Panc1 (cell line): Measurements from ENCODE around the gene PRIMPOL. TPM values are rescaled to one million over a fixed set of nuclear protein-coding genes. Genes with fewer than 3 reads are reported as not detected.

Experiments used
- ATAC-seq: fragments of 200-7000 bp; cut with Tn5 transposase; 2 replicates; pipeline ENCODE4 v1.9.1; 2020; ENCODE audit warnings: mild to moderate bottlenecking, moderate library complexity
- BruUV-seq: library from RNA; stranded (reverse); fragments of 400-500 nt; replicated peaks from 2 replicates; lab custom pipeline; 2021; lab: Mats Ljungman, UMichigan
- CTCF ChIA-PET: fragments of 300-600 bp; sonication (Branson Sonifier 250); formaldehyde crosslinking; loops from one replicate; lab custom pipeline; 2022; ENCODE audit warnings: antibody characterized with exemption; lab: Charles Lee
- POLR2A ChIA-PET: fragments of 300-600 bp; sonication (Branson Sonifier 250); formaldehyde crosslinking; loops from one replicate; lab custom pipeline; 2022; ENCODE audit warnings: antibody characterized with exemption; lab: Charles Lee
- DNase-seq: peaks from one replicate; pipeline ENCODE4 v3.0.0-alpha.2; 2010; ENCODE audit warnings: low read depth, low spot score
- H3K27ac ChIP-seq: 2 replicates; pipeline ENCODE4 v1.5.1; 2011; ENCODE audit warnings: mild to moderate bottlenecking, low read length, inconsistent platforms
- H3K27me3 ChIP-seq: fragments of 200-500 bp; sonication (Bioruptor generic); 2 replicates; pipeline ENCODE4 v1.6.0; 2014; ENCODE audit warnings: low read length, inconsistent platforms; ENCODE audit not compliant: control insufficient read depth, insufficient read depth
- H3K36me3 ChIP-seq: fragments of 200-500 bp; sonication (Bioruptor generic); 2 replicates; pipeline ENCODE4 v1.5.1; 2014; ENCODE audit warnings: inconsistent platforms, mild to moderate bottlenecking, low read length, moderate library complexity; ENCODE audit not compliant: control insufficient read depth, insufficient read depth
- H3K4me1 ChIP-seq: 2 replicates; pipeline ENCODE4 v1.5.1; 2011; ENCODE audit warnings: inconsistent platforms, mild to moderate bottlenecking, low read length, moderate library complexity; ENCODE audit not compliant: control insufficient read depth, insufficient read depth
- H3K4me3 ChIP-seq, 2 experiments: 2 replicates each; pipeline ENCODE4 v1.5.1; 2011 to 2012; ENCODE audit warnings: low read depth in 2 of 2, low read length in 2 of 2, mild to moderate bottlenecking in 2 of 2, inconsistent platforms in 1 of 2, moderate library complexity in 1 of 2
- H3K9me3 ChIP-seq: fragments of 200-500 bp; sonication (Bioruptor generic); 2 replicates; pipeline ENCODE4 v1.5.1; 2014; ENCODE audit warnings: low read depth, mild to moderate bottlenecking, inconsistent platforms, low read length, moderate library complexity; ENCODE audit not compliant: control insufficient read depth, insufficient read depth
- CTCF ChIP-seq: fragments of 450-650 bp; IDR thresholded peaks from 2 replicates; pipeline ENCODE4 v1.5.1; 2017; ENCODE audit warnings: mild to moderate bottlenecking
- POLR2AphosphoS5 ChIP-seq: IDR thresholded peaks from 2 replicates; pipeline ENCODE4 v1.6.1; 2012; ENCODE audit warnings: mild to moderate bottlenecking, low read depth, low read length, moderate library complexity
- REST ChIP-seq, 2 experiments: IDR thresholded peaks; 2 replicates each; pipeline ENCODE4 v1.6.1; 2011 to 2012; ENCODE audit warnings: low read depth in 2 of 2, control low read depth in 1 of 2, low read length in 1 of 2, mild to moderate bottlenecking in 1 of 2, moderate library complexity in 1 of 2; ENCODE audit not compliant: insufficient read depth in 1 of 2
- SIN3A ChIP-seq: IDR thresholded peaks from 2 replicates; pipeline ENCODE4 v1.6.1; 2012; ENCODE audit warnings: low read depth, mild to moderate bottlenecking, low read length, moderate library complexity, borderline replicate concordance; ENCODE audit not compliant: insufficient read depth
- TCF7L2 ChIP-seq: IDR thresholded peaks from 2 replicates; pipeline ENCODE4 v1.6.1; 2011; ENCODE audit warnings: mild to moderate bottlenecking, low read depth, low read length, inconsistent platforms
- in situ Hi-C: cut with HindIII; loops from 2 replicates; pipeline ENCODE4 v1.10.0; 2016; ENCODE audit warnings: low sequenced_read_pairs, low pct_unique_long_range_greater_than_20kb
- intact Hi-C: fragments of 100-400 bp; cut with micrococcal nuclease; formaldehyde crosslinking; loops from one replicate; pipeline ENCODE4 v1.10.0; 2022; ENCODE audit not compliant: unreplicated experiment
- total RNA-seq: library from RNA; stranded (reverse); gene quantifications from one replicate; pipeline ENCODE4 v1.2.1, GENCODE V29; 2021; ENCODE audit not compliant: unreplicated experiment

Gene PRIMPOL
- total RNA-seq, 1 experiment from 2014 or later = 11.7 TPM

DNA sequence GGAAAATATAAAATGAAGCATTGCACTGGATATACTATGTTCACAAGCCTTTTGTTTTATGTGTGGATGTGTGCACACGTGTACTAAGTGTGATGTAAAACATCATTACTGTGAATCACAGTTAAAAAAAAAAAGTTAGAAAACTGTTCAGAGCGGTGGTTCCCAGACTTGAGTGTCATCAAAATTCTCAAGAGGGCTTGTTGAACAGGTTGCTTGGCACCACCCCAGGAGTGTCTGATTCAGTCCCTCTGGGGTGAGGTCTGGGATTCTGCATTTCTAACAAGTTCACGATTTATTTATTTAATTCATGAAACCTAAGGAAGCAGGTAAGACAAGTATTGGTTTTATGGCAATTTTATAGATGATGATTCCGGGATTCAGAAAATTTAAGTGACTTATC, 82.6 kb downstream of the PRIMPOL start:
- no peaks in the 10 kb centered on the region for H3K27me3 ChIP-seq
- POLR2A ChIA-PET = interaction anchor here (0.6 kb wide), 1 partner anchor 258 kb away, joined by 5 read pairs; the partner anchor contains the start of gene IRF2
- in situ Hi-C loops (no loop called here), intact Hi-C loops (no loop called here)
- H3K36me3 ChIP-seq = peaks cover 2% of the 10 kb centered on the region; the same call in 1 of the 2 replicates
- peaks cover 2% of the 10 kb centered on the region for H3K4me1 ChIP-seq
- BruUV-seq = no TSS peak
- no peaks in the 10 kb centered on the region for H3K9me3 ChIP-seq
- DNase-seq = no peak
- TF ChIP-seq POLR2AphosphoS5 = no peak
- no peak for TF ChIP-seq CTCF
- no peak for TF ChIP-seq TCF7L2
- TF ChIP-seq REST (IDR thresholded peaks at IDR 0.05; ENCODE audit: insufficient read depth in 1 of 2, low read depth in 2 of 2, low read length in 1 of 2) = no peak
- no peak for TF ChIP-seq SIN3A
- ATAC-seq = no peak
- peak overlapping the region; percentile 90 to 94 for H3K4me3 ChIP-seq
- CTCF ChIA-PET = no interaction called here
- H3K27ac ChIP-seq = peak overlapping the region; percentile 81

GRCh38 chr4:184733654-184734524, 84.4 kb downstream of the PRIMPOL start, which contains the start of gene CENPU:
Gene CENPU (minus strand): TSS chr4:184734096. CDS start chr4:184734062, 34 bp downstream.
- Histone ChIP-seq H3K36me3 (no peaks in the 10 kb centered on the region), H3K9me3 (no peaks in the 10 kb centered on the region), H3K27me3 (no peaks in the 10 kb centered on the region), H3K4me1 (peaks cover 2% of the 10 kb centered on the region), H3K27ac (peak within 1 kb of the TSS; percentile 81), H3K4me3 (peak within 1 kb of the TSS; percentile 90 to 94)
- ATAC-seq (peak; percentile 96), DNase-seq (peak; percentile 85)
- CTCF ChIA-PET = interaction anchor here (0.5 to 1.7 kb wide), 2 partner anchors 12 to 53 kb away, joined by 4 to 7 read pairs; no protein-coding TSS in a partner anchor
- BruUV-seq = no TSS peak
- in situ Hi-C loops (no loop called here), intact Hi-C loops (no loop called here)
- POLR2A ChIA-PET = interaction anchor here (0.6 to 0.9 kb wide), 2 partner anchors 33 to 105 kb away, joined by 4 to 15 read pairs; no protein-coding TSS in a partner anchor
- TF ChIP-seq SIN3A = peak; percentile 90; the same call in 1 of the 2 replicates
- no peak for TF ChIP-seq TCF7L2
- TF ChIP-seq REST (IDR thresholded peaks at IDR 0.05; ENCODE audit: insufficient read depth in 1 of 2, low read depth in 2 of 2, low read length in 1 of 2) = peak in 1 of 2 experiments; percentile 8; a peak in 1 of 4 replicates
- TF ChIP-seq CTCF = no peak
- TF ChIP-seq POLR2AphosphoS5 = no peak; the same call in 1 of the 2 replicates
